GM23248 (cell line): ENCODE measurements around the gene UGT1A4. TPM values are rescaled to one million over a fixed set of nuclear protein-coding genes. Genes with fewer than 3 reads are reported as not detected.

Source experiments
- DNase-seq: peaks from one replicate; pipeline ENCODE4 v3.0.0-alpha.2; 2015
- H2AFZ ChIP-seq: fragments of 200-600 bp; sonication (generic); 2 replicates; pipeline ENCODE4 v1.6.1; 2016; ENCODE audit warnings: antibody characterized with exemption
- H3F3A ChIP-seq: fragments of 200-600 bp; sonication (generic); 2 replicates; pipeline ENCODE4 v1.6.1; 2016; ENCODE audit warnings: mild to moderate bottlenecking, antibody characterized with exemption, mixed run types; ENCODE audit not compliant: insufficient read depth
- H3K27ac ChIP-seq: fragments of 200-600 bp; sonication (generic); 2 replicates; pipeline ENCODE4 v1.5.1; 2016; ENCODE audit warnings: mild to moderate bottlenecking
- H3K27me3 ChIP-seq: fragments of 200-600 bp; sonication (generic); replicated peaks from 2 replicates; pipeline ENCODE4 v1.6.1; 2016; ENCODE audit warnings: mild to moderate bottlenecking; ENCODE audit not compliant: insufficient read depth
- H3K36me3 ChIP-seq: fragments of 200-600 bp; sonication (generic); 2 replicates; pipeline ENCODE4 v1.6.1; 2016; ENCODE audit warnings: low read depth, mild to moderate bottlenecking
- H3K4me1 ChIP-seq: fragments of 200-600 bp; sonication (generic); 2 replicates; pipeline ENCODE4 v1.6.1; 2016; ENCODE audit warnings: mild to moderate bottlenecking; ENCODE audit not compliant: insufficient read depth
- H3K4me2 ChIP-seq: fragments of 200-600 bp; sonication (generic); one replicate; pipeline ENCODE4 v1.6.1; 2016; ENCODE audit warnings: mild to moderate bottlenecking; ENCODE audit not compliant: unreplicated experiment
- H3K4me3 ChIP-seq: fragments of 200-600 bp; sonication (generic); 2 replicates; pipeline ENCODE4 v1.5.1; 2016; ENCODE audit warnings: mild to moderate bottlenecking
- H3K79me2 ChIP-seq: fragments of 200-600 bp; sonication (generic); 2 replicates; pipeline ENCODE4 v1.6.1; 2016; ENCODE audit warnings: mild to moderate bottlenecking; ENCODE audit not compliant: insufficient read depth
- H3K9ac ChIP-seq: fragments of 200-600 bp; sonication (generic); 2 replicates; pipeline ENCODE4 v1.6.1; 2016; ENCODE audit warnings: mild to moderate bottlenecking
- H3K9me2 ChIP-seq: fragments of 200-600 bp; sonication (generic); 2 replicates; pipeline ENCODE4 v1.6.1; 2016; ENCODE audit warnings: mixed run types, mild to moderate bottlenecking, moderate library complexity; ENCODE audit not compliant: insufficient read depth
- H3K9me3 ChIP-seq: fragments of 200-600 bp; sonication (generic); one replicate; pipeline ENCODE4 v1.6.1; 2017; ENCODE audit warnings: low read depth
- H4K20me1 ChIP-seq: fragments of 200-600 bp; sonication (generic); 2 replicates; pipeline ENCODE4 v1.6.0; 2016; ENCODE audit not compliant: insufficient read depth
- EZH2 ChIP-seq: fragments of 200-600 bp; sonication (generic); IDR thresholded peaks from 2 replicates; pipeline ENCODE4 v1.6.1; 2018; ENCODE audit warnings: antibody characterized with exemption, mild to moderate bottlenecking; ENCODE audit not compliant: insufficient read depth, poor library complexity, severe bottlenecking
- EZH2phosphoT487 ChIP-seq: fragments of 200-600 bp; sonication (generic); IDR thresholded peaks from 2 replicates; pipeline ENCODE4 v1.6.1; 2018; ENCODE audit warnings: antibody characterized with exemption, moderate library complexity, mild to moderate bottlenecking, low read depth; ENCODE audit not compliant: insufficient read depth
- WGBS, 2 experiments: methylation state at CpG; one replicate each; pipeline ENCODE4 v1.1.6; 2015 to 2017; ENCODE audit warnings: low lambda C conversion rate in 2 of 2, low coverage in 1 of 2; ENCODE audit errors: missing lambda C conversion rate in 2 of 2; 5-methylcytosine and 5-hydroxymethylcytosine counted together
- in situ Hi-C: fragments of 300-500 bp; cut with MboI; formaldehyde crosslinking; loops from 2 replicates; pipeline ENCODE4 v1.15.0; 2020
- polyA plus RNA-seq: library from polyadenylated mRNA; unstranded; fragments of >200 nt; fragmentation: Nextera tagmentation; extraction: Ambion mirVana; gene quantifications from 2 replicates; pipeline ENCODE4 v1.2.1, GENCODE V29; 2016
- total RNA-seq: library from RNA; depleted of rRNA; stranded (reverse); fragments of >200 nt; shearing (Covaris generic); gene quantifications from 2 replicates; pipeline ENCODE4 v1.2.3, GENCODE V29; 2014

Gene UGT1A4
- total and polyA plus RNA-seq, 2 experiments from 2014 or later: not detected

DNA sequence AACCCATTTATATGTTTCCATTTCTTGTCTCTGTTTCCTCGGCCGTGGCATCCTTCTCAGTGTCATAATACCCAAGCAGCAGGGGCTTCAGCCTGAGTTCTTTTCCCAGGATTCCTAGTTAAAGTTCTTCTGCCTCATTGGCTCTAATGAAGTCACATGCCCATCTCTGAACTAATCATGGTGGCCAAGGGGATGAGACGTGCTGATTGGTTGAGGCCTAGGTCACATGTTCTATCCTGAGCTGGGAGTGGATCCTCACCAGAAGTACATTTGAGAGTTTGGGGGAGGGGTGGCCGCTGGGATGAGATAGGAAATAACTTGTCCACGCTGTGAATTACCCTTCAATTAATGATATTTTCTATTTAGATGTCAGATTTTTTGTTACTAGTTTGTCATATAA is 9.6 kb upstream of the UGT1A4 start:
- in situ Hi-C loops: no loop called here
- Histone ChIP-seq H3F3A (no peaks in the 10 kb centered on the region), H3K9me2 (no peaks in the 10 kb centered on the region), H3K79me2 (no peaks in the 10 kb centered on the region), H3K27ac (no peak overlapping the region), H3K36me3 (no peaks in the 10 kb centered on the region), H3K4me1 (peaks cover 8% of the 10 kb centered on the region; the same call in 1 of the 2 replicates), H2AFZ (no peak overlapping the region), H3K9ac (no peak overlapping the region), H3K4me2 (no peak overlapping the region), H3K9me3 (no peaks in the 10 kb centered on the region), H3K27me3 (peaks cover 39% of the 10 kb centered on the region), H4K20me1 (no peaks in the 10 kb centered on the region), H3K4me3 (no peak overlapping the region)
- DNase-seq: no peak
- 38 to 43% methylated on average over 5 of the region's 5 CpGs for WGBS, 2 experiments
- TF ChIP-seq EZH2: no peak
- TF ChIP-seq EZH2phosphoT487: no peak

DNA sequence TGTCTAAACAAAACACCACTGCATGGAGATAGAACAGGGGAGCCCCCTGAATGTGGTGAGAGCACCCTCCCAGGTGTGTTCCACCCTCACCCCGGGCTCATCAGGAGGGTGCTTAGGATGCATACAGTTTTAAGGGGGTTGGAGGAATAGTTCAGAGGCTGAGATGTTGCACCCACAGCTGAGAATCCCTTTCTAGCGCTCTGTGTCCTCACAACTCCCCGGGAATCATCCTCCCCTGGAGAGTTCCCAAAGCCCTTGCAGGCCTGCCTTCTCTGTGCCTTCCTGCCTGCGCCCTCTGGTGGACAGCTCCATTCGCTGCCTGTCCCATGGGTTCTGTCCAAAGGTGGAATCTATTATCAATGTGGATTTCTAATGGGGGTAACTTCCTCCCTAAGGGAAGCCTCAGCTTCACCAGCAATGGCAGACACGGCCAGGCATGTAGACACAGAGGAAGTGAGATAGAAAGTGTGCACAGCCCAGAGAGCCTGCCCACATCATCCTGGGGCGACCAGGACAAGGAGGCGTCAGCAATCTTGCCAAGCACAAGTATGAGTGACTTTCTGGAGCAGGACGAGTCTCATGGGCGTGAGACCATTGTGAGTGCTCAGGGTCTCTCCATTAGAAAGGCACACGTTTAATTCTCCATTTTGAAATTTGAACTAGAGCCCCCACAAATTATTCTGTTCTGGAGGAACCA is 7.1 kb upstream of the UGT1A4 start:
- WGBS, 2 experiments: 18 to 19% methylated on average over 11 of the region's 11 CpGs
- H3K4me1 ChIP-seq: peaks cover 8% of the 10 kb centered on the region; the same call in 1 of the 2 replicates
- H3F3A ChIP-seq: no peaks in the 10 kb centered on the region
- no peak overlapping the region for H3K4me2 ChIP-seq
- H3K27ac ChIP-seq: no peak overlapping the region
- peaks cover 61% of the 10 kb centered on the region for H3K27me3 ChIP-seq
- no peak overlapping the region for H3K9ac ChIP-seq
- peak; percentile 88 for DNase-seq
- H3K9me2 ChIP-seq: no peaks in the 10 kb centered on the region
- H3K4me3 ChIP-seq: no peak overlapping the region
- TF ChIP-seq EZH2phosphoT487 (no peak), EZH2 (no peak)
- H3K36me3 ChIP-seq: no peaks in the 10 kb centered on the region
- H3K79me2 ChIP-seq: no peaks in the 10 kb centered on the region
- in situ Hi-C loops: loop anchor here (10.0 kb wide), 1 partner anchor 257 kb away; no protein-coding TSS in a partner anchor
- H4K20me1 ChIP-seq: no peaks in the 10 kb centered on the region
- no peak overlapping the region for H2AFZ ChIP-seq
- H3K9me3 ChIP-seq: no peaks in the 10 kb centered on the region

DNA sequence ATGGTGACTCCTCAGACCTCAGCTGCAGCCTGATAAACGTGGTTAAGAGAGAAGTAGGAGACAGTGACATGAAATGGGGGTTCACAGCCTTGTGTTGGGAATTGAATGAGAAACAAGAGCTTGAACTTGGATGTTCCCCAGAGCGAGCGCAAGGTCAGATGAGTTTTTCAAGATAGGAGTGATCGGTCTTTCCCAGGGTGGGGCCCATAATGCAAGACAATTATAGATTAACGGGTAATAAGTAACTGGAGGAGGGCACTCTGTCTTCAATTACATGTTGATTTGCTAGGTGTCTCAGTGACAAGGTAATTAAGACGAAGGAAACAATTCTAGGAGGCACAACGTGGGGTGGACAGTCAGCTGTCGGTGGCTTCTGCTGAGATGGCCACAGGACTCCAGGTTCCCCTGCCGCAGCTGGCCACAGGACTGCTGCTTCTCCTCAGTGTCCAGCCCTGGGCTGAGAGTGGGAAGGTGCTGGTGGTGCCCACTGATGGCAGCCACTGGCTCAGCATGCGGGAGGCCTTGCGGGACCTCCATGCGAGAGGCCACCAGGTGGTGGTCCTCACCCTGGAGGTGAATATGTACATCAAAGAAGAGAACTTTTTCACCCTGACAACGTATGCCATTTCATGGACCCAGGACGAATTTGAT is 5.8 kb upstream of the UGT1A4 start, which contains the start of gene UGT1A5:
UGT1A5 (plus strand) TSS at position 297 of the 651 bp plus-strand sequence; CDS start at position 382, 85 bp downstream.
- DNase-seq: no peak
- Histone ChIP-seq H3K27me3 (peaks cover 64% of the 10 kb centered on the region), H3K4me3 (no peak within 1 kb of the TSS), H2AFZ (no peak within 1 kb of the TSS), H3K4me1 (peaks cover 6% of the 10 kb centered on the region; the same call in 1 of the 2 replicates), H3K27ac (no peak within 1 kb of the TSS), H4K20me1 (no peaks in the 10 kb centered on the region), H3K9me2 (no peaks in the 10 kb centered on the region), H3K79me2 (no peaks in the 10 kb centered on the region), H3K9ac (no peak within 1 kb of the TSS), H3K36me3 (no peaks in the 10 kb centered on the region), H3K9me3 (no peaks in the 10 kb centered on the region), H3K4me2 (no peak within 1 kb of the TSS), H3F3A (no peaks in the 10 kb centered on the region)
- WGBS, 2 experiments: 40 to 45% methylated on average over 14 of the region's 14 CpGs
- TF ChIP-seq EZH2phosphoT487 (no peak), EZH2 (no peak)
- in situ Hi-C loops: loop anchor here (10.0 kb wide), 1 partner anchor 258 kb away; no protein-coding TSS in a partner anchor

DNA sequence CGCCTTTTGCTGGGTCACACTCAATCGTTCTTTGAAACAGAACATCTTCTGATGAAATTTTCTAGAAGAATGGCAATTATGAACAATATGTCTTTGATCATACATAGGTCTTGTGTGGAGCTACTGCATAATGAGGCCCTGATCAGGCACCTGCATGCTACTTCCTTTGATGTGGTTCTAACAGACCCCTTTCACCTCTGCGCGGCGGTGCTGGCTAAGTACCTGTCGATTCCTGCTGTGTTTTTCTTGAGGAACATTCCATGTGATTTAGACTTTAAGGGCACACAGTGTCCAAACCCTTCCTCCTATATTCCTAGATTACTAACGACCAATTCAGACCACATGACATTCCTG is 5.3 kb upstream of the UGT1A4 start:
- no peak for DNase-seq
- Histone ChIP-seq H3K4me1 (peaks cover 1% of the 10 kb centered on the region; the same call in 1 of the 2 replicates), H3K9me3 (no peaks in the 10 kb centered on the region), H3K27me3 (peaks cover 65% of the 10 kb centered on the region), H3K4me2 (no peak overlapping the region), H3K36me3 (no peaks in the 10 kb centered on the region), H3K79me2 (no peaks in the 10 kb centered on the region), H4K20me1 (no peaks in the 10 kb centered on the region), H2AFZ (no peak overlapping the region), H3K9me2 (no peaks in the 10 kb centered on the region), H3K27ac (no peak overlapping the region), H3K9ac (no peak overlapping the region), H3F3A (no peaks in the 10 kb centered on the region), H3K4me3 (no peak overlapping the region)
- TF ChIP-seq EZH2 (no peak), EZH2phosphoT487 (no peak)
- in situ Hi-C loops: loop anchor here (10.0 kb wide), 1 partner anchor 258 kb away; no protein-coding TSS in a partner anchor
- WGBS, 2 experiments: 48 to 54% methylated on average over 7 of the region's 7 CpGs
